ENCODE results near the gene NAA60.

DNA sequence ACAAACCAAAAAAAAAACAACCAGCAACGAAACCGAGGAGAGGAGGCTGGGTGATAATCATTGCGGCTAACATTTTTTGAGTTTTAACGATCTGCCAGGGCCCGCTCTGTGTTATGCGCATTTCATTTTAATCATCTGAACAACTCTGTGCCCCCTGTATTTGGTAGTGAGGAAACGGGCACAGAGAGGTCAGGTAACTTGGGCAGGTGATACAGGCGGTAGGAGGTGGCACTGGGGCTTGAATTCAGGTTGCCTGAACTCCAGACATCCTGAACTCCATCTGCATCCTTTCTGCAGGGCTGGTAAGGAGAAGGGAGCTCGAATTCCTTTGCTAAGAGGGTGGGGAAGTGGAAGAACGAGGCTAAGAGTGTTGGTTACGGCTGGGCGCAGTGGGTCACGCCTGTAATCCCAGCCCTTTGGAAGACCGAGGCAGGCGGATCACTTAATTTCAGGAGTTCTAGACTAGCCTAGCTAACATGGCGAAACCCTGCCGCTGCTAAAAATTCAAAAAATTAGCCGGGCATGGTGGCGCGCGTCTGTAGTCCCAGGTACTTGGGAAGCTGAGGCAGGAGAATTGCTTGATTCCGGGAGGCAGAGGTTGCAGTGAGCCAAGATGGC is 58.4 kb downstream of the NAA60 start:
- TF ChIP-seq, protein P1, sequence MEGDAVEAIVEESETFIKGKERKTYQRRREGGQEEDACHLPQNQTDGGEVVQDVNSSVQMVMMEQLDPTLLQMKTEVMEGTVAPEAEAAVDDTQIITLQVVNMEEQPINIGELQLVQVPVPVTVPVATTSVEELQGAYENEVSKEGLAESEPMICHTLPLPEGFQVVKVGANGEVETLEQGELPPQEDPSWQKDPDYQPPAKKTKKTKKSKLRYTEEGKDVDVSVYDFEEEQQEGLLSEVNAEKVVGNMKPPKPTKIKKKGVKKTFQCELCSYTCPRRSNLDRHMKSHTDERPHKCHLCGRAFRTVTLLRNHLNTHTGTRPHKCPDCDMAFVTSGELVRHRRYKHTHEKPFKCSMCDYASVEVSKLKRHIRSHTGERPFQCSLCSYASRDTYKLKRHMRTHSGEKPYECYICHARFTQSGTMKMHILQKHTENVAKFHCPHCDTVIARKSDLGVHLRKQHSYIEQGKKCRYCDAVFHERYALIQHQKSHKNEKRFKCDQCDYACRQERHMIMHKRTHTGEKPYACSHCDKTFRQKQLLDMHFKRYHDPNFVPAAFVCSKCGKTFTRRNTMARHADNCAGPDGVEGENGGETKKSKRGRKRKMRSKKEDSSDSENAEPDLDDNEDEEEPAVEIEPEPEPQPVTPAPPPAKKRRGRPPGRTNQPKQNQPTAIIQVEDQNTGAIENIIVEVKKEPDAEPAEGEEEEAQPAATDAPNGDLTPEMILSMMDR (IDR thresholded peaks at IDR 0.05 in 8 of 11, conservative IDR thresholded peaks at IDR 0.05 in 3 of 11): no peak
- TF ChIP-seq POLR2A (IDR thresholded peaks at IDR 0.05) (no peak), POLR2AphosphoS5 (IDR thresholded peaks at IDR 0.05) (no peak)
